ENCODE data around the gene GANC.
A peak's percentile ranks its signal among the peaks of the same experiment; 100 is the strongest.

Gene GANC

DNA sequence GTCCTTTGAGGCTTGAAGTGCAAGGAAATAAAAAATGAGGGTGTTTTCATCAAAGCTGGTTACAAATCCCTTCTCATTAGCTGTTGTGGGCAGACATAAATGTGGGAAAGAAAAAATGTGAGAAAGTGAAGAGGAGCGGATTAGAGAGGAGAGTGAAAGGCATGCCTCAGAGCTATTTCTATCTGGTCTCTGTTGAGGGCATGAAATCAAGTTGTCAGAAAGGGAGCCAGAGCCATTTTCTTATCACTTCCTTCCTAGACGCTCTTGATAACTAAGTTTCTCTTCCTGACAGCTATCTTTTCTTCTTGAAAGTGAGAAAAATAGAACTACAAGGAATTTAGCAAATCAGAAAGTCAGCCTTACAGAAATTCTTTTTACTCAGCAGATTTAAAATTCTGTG is 65.5 kb downstream of the GANC start:
- no peak overlapping the region for H3K4me3 ChIP-seq (ENCODE audit: control insufficient read depth, low read depth, low read length)
- DNase-seq (ENCODE audit: low read depth): no peak
- TF ChIP-seq, protein P1, sequence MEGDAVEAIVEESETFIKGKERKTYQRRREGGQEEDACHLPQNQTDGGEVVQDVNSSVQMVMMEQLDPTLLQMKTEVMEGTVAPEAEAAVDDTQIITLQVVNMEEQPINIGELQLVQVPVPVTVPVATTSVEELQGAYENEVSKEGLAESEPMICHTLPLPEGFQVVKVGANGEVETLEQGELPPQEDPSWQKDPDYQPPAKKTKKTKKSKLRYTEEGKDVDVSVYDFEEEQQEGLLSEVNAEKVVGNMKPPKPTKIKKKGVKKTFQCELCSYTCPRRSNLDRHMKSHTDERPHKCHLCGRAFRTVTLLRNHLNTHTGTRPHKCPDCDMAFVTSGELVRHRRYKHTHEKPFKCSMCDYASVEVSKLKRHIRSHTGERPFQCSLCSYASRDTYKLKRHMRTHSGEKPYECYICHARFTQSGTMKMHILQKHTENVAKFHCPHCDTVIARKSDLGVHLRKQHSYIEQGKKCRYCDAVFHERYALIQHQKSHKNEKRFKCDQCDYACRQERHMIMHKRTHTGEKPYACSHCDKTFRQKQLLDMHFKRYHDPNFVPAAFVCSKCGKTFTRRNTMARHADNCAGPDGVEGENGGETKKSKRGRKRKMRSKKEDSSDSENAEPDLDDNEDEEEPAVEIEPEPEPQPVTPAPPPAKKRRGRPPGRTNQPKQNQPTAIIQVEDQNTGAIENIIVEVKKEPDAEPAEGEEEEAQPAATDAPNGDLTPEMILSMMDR (IDR thresholded peaks at IDR 0.05; ENCODE audit: control insufficient read depth, insufficient read depth, low read depth, low read length, missing control alignments): no peak

DNA sequence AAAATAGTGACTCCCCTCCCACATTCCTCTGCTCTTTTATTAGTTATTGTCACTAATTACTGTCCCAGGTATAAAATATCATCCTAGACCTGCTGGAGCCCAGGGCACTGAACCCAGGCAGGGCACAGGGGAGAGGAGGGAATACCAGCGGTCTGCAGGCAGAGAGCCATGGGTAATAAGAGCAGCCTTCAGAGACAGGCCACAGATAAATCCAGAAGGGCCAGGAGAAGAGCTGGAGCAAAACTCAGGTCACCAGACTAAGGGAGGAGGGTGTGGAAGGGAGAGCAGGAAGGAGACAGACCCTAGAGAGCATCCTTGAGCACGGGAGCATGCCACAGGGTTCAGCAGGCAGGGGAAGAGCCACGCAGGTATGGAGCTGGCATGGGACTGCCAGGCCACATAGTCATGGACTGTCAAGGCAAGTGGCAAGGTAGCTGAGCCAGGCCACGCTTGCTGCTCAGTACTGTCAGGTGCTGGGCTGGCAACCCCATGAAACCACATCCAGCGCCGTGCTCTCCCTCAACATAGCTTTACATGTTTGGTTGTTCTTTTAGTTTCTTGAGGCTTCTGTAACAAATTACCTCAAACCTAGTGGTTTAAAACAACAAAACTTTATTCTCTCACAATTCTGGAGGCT is 70.7 kb downstream of the GANC start:
- H3K4me3 ChIP-seq (ENCODE audit: control insufficient read depth, low read depth, low read length): no peak overlapping the region
- TF ChIP-seq, protein P1 (IDR thresholded peaks at IDR 0.05; ENCODE audit: control insufficient read depth, insufficient read depth, low read depth, low read length, missing control alignments): no peak
- no peak for DNase-seq (ENCODE audit: low read depth)

- peak; percentile 70 for DNase-seq (ENCODE audit: low read depth)
- no peak overlapping the region for H3K4me3 ChIP-seq (ENCODE audit: control insufficient read depth, low read depth, low read length)
- TF ChIP-seq, protein P1 (IDR thresholded peaks at IDR 0.05; ENCODE audit: control insufficient read depth, insufficient read depth, low read depth, low read length, missing control alignments): no peak
Observed at GRCh38 chr15:42344763-42345162, 71.8 kb downstream of the GANC start.

- H3K4me3 ChIP-seq (ENCODE audit: control insufficient read depth, low read depth, low read length): no peak overlapping the region
- TF ChIP-seq, protein P1 (IDR thresholded peaks at IDR 0.05; ENCODE audit: control insufficient read depth, insufficient read depth, low read depth, low read length, missing control alignments): no peak
- DNase-seq (ENCODE audit: low read depth): no peak
Observed at GRCh38 chr15:42345504-42345903, 72.5 kb downstream of the GANC start.

DNA sequence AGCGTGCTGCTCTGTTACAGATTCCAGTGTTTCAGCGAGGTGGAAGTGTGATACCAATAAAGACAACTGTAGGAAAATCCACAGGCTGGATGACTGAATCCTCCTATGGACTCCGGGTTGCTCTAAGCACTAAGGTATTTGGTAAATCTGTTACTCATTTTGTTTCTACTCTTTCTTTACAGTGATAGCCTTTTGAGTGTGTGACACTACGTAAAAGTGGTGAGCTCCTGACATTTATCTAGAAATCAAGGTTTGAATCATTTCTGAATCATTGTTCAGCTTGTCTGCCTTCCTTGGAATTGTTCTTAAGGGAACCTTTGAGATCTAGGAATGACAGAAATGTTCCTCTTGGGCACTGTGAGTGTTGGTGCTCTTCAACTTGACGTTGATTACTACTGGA is 75.1 kb downstream of the GANC start:
- TF ChIP-seq, protein P1 (IDR thresholded peaks at IDR 0.05; ENCODE audit: control insufficient read depth, insufficient read depth, low read depth, low read length, missing control alignments): no peak
- DNase-seq (ENCODE audit: low read depth): peak; percentile 50
- H3K4me3 ChIP-seq (ENCODE audit: control insufficient read depth, low read depth, low read length): no peak overlapping the region

GRCh38 chr15:42349186-42349585 is 76.2 kb downstream of the GANC start:
- no peak overlapping the region for H3K4me3 ChIP-seq (ENCODE audit: control insufficient read depth, low read depth, low read length)
- TF ChIP-seq, protein P1 (IDR thresholded peaks at IDR 0.05; ENCODE audit: control insufficient read depth, insufficient read depth, low read depth, low read length, missing control alignments): no peak
- no peak for DNase-seq (ENCODE audit: low read depth)

Data from AG09309 (cell line).